GM19455 (cell line): ENCODE measurements around the gene WASF2.
"Not testable (repeated sequence)": the region's sequence is repeated elsewhere in the genome, so short reads cannot be mapped to it uniquely, and the experiment has no call there.

Experiments
- ATAC-seq: cut with Tn5 transposase; IDR thresholded peaks from one replicate; pipeline ENCODE4 v1.9.1; 2021; ENCODE audit not compliant: unreplicated experiment

Gene WASF2

DNA sequence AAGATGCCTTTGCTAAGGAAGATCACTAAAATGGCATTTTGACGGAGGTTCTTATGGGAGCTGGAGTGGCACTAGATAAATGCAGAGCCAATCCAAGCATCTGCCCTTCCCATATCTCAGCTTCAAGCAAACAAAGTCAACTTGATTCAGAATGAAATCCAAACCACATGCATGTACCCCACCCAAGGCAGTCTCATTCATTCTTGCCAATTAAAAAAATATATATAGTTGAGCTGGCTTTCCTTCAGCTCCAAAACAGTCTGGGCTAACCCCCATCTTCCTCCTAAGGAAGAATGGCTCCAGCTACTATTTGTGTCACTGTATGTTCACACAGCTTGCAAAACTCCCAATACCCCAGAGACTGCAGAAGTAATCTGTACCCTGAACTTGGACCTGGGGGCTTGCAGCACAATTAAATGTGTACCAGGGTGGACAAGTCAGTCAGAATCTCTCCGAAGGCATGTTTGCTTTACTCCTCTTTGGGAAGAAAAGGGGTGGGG is 62.1 kb downstream of the WASF2 start:
- no peak for ATAC-seq

DNA sequence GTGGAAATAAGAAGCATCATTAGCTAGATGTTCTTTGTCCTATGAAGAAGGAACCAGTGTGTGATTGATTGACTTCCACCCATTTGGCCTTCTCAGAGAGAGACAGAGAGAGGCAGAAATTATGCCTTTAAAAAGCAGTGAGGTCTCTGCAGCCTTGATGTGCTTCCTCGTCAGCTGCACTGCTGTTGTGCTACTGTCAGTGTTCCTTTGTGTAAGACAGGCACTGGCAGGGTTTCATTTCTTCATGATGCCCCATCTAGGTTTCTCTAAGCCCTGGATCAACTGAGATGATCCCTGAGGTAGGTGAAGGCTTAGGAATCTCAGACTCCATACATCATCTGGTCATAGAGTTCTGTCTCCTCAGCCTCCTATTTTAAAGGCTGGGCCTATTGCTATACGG is 62.6 kb downstream of the WASF2 start:
- ATAC-seq, result no peak

DNA sequence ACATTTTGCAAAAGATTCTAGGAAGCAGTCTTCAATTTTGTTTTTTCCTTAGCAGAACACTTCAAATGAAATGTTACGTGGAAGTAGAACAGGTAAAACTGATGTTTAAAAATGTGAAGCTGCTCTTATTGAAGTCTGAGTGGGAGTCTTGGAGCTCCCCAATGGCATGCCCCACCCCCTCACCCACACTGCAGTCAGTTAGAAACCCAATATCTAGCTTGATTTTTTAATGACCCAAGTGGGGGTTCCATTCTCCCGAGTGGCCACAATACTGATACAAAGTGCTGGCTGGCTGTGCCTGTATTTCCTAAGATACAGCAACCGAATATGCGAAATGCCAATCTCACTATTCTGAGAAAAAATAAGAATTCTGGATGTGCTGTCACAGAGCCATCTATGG is 66.3 kb downstream of the WASF2 start:
- ATAC-seq, result no peak

DNA sequence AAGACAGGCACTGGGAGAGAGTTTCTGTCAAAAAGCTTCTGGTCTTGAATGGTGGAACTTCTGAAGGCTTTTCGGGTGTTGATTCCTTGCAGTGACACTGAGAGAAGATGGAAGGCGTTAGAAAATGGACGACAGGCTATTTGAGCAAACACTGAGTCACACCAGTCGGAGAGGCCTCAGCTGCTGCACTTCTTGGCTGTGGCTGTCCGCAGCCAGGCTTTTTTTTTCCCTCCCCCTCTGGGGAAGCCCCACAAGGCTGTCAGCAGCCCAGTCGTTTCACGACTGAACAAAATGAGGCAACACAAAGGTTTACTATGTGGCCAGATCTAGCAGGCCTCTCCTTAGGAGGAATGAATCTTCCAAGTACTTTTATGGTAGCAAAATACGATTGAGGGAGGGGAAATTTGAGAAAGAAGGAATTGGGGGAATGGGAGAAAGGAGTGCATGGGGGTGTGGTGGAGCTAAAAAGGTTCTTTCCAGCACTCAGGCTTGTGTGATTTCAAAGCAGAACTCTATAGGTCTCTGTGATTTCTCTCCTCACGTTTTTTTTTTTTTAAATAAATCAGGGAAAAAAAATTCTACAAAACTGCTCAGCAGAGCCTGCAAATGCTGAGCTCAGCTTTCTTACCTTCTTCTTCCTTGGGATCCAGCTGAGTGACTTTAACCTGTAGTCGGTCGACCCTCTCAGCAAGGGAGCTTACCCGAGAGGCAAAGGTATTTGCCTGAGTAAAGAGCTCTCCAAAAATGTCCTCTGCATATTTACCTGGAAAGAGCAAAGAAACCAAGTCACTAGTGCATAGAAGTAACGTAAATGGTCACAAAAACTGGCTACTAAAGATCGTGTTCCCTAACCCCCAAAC is 71.4 kb downstream of the WASF2 start:
- ATAC-seq, result peak; percentile 55

DNA sequence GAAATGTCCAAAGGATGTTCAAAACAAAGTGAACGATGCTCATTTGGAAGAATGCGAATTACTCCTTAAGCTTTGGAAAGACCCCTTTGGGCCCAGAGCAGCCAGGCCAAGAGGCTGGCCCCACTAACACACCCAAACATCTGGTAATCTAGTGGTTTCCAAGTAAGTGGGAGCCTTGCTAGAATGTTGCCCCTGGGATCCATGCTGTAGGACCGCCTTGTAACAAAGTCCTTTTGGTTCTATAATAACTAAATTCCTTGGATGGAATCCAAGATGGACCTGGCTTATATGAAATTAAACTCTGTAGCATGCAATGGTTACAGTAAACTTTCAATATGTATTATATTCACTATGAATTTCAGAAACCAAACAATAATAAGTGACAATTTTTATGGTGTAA is 72.3 kb downstream of the WASF2 start:
- ATAC-seq, result no peak

DNA sequence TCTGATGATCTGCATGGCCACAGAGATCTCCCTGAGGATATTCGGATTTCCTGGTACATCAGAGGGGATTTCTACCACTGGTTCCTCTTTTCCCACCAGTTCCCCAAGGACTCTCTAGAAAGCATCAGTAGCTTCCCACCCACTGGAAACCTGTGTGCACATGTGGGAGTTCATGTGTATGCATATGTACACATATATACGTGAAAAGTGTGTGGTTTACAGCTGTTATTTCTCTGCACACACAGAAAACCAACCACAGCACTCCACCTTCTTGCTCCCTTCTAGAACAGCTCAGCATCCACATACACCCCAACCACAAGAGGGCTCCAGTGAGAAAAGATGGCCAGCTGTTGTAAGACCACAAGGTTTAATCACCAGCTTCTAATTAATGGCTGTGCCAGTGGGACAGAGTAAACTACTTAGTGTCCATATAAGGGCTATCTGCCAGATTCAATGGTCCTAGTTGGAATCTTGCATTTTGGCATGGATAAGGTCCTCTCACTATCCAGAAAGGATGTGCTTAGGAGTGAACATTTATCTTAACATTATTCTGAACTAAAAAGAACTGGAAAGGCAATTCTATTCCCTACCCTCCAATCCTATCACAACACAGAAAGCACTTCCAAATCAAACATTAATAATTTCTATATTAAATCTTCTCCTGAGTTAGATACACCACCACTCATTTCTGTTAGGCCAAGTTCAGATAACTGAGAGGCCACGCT is 73.4 kb downstream of the WASF2 start:
- no peak for ATAC-seq

DNA sequence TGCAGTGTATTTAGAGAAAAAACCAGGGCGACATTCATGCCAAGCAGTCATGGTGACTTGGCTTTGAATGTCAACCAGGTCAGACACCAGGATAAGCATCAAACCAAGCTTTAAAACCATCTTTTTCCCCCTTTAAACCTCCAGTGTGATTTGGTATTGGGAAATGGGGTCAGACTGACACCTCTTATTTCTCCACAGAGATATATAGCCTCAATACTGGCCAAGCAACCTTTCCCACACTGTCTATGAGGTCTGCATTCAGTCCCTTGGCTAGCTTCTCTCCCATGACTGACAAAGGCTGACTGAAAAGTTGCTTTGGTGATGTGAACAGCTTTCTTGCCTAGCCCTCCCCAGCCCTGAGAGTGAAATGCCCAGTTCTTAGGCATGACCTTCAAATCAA is 75.9 kb downstream of the WASF2 start:
- no peak for ATAC-seq

DNA sequence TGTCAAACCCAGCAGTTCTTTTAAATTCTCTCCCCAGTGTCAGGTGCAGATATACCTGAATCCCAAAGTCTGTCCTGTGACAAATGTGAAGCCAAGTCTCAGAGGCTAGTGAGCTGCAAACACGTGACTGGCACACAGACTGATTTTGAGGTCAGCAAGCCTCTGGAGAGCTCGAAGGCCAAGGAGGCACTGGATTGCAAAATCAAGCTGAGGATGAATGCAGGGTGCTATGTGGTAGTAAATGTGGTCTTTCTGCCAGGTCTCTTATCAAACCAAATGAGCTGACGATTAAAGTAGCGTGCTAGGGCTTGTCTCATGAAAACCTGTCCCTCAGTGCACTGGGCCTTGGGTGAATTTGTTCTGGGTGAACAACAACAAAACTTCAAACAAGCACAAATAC is 77.0 kb downstream of the WASF2 start:
- ATAC-seq, result no peak

DNA sequence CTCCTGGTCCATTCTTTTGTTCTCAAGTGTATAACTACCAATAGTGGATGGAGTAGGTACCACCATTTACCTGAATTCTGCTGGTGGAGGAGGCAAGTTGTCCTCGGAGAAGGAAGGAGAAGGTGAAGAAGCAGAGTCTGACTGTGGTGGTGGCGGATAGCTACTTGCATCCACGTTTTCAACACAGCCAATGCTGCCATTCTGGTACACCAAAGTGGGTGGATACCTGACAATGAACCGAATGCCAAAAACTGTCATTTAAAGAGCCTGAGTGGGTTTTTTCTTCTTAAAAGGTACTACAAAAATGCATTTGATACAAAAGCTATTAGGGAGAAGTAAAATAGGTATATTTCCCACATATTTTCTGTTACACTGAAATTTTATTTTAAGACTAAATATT is 77.5 kb downstream of the WASF2 start:
- no peak for ATAC-seq

DNA sequence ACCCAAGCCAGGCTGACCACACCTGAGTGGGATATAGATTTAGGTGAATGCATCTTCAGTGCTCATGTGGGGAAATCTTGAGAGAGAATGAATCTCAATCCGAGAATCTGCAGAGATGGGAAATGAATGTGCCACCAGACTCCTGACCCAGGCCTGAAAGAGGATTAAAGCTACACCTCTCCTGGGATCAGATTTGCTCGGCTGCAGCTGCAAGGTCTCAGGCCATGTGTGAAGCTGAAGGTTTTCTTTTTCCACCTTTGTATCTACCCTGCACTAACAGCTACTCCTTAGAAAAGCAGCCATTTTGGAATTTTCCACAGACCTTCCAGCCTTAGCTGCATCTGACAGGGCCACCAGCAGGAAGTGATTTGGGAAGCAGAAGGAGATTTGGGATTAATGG is 79.3 kb downstream of the WASF2 start:
- no peak for ATAC-seq

DNA sequence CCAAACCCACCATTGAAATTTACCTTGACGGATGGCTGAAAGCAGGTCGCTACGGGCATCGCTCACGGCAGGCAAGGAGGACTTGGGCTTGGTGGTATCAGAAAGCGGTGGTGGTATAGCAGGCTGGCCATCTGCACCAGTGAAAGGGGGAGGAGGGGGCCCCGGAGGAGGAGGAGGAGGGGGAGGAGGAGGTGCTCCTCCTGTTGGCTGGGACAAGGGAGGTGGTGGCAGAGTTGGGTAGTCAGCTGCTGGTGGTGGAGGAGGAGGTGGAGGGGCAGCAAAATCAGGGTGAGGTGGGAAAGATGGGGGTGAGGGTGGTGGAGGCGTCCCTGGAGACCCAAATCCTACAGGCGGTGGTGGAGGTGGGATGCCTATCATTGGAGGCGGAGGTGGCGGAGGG is 80.3 kb downstream of the WASF2 start:
- no peak for ATAC-seq

DNA sequence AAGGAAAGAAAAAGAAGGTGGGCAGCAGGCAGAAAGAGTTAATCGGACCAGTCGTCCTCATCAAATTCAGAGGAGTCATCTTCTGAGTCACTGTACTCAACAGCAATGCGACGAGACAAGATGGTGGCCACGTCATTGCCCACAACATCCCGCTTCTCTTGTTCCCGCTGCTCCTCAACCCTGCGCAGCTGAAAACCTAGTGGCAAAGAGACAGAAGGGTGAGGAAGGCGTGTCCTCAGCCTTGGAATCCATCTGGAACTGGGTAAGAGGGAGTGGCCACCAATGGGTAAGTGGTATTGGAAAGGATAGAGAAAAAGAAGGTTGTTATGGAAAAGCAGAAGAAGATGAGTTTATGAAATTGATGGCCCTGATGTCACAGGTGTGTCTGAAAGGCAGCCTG is 81.8 kb downstream of the WASF2 start:
- no peak for ATAC-seq

DNA sequence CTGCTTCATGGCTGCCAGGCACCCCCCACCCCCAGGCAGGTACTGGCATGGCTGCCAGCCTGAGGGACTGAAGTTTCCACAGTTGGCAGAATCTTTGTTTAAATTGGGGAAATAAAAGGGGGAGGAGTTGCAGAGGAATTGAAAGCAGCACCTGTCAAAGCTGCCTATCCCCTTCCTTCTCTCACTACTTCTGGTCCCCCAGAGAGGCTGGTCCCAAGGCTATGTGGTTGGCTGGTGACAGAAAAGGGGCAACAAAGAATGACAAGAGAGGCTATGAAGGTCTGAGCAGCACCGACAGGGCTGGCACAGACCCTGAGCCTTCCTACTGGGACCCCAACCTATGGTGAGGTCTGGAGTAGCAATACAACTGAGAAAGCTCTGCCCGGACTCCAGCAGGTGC is 83.2 kb downstream of the WASF2 start:
- ATAC-seq, result not testable (repeated sequence)

DNA sequence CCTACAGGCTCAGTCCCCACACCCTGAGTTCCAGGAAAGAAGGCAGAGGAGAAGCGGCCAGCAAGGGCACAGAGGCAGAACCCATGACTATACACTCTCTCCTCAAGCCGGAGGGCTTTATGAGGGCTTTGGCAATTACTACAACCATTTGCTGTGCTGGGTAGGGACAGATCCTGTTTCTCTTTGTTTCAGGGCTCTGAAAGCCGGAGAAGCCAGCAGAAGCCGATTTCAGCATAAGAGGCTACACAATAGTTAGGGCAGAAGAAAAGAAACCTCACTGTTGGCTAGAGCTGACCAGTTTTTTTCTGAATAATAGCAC is 83.6 kb downstream of the WASF2 start:
- no peak for ATAC-seq

DNA sequence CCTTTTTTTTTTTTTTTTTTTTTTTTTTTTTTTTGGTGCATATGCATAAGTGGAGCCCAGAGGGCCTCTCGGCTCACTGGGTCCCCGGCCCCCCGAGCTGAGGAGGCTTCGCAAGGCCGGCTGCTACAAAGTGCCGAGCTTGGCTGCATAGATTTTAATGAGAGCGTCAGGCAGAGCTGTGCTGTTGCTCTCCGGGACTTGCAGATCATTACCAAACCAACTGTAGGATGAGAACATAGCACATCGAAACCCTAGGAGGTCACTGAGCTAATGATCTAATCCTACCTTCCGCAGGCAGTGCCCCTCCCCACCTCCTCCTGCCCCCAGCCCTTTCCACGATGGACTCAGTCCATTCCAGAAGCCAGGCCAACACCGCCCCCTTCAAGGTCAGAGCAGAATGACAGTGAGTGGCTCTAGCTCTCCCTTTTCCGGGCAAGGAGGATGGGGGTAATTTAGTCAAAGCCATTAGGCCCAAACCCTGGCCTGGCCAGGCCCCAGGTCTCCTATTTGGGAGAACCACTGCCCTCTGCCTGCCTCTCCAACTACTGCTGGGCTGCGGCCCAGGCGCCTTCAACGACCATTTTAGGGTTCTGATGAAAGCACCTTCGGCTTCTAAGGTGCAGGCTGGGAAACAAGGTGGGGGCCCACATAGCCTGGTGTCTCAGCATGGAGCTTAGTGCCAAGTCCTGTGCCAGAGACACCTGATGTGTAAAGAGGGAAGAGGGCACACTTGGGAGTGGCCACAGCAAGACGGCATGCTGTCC is 84.2 kb downstream of the WASF2 start:
- not testable (repeated sequence) for ATAC-seq

DNA sequence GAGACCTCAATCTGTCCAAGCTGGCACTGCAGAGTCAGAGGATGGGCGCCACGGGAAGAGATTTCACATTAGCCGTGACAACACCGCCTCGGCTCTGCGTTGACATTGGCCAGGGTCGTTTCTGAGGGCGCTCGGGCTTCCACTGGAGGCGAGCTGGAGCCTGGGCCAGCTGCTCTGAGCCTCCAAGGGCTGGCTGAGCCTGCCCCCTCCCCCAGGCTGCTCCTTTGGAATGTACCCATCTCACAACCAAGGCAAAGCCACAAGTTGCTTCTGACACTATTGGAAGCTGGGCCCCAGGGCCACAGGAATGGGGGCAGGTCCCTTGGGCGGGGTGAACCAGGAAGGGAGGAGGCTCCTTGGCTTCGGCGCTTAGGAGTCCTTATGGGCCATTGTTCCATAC is 84.9 kb downstream of the WASF2 start:
- ATAC-seq, result no peak

DNA sequence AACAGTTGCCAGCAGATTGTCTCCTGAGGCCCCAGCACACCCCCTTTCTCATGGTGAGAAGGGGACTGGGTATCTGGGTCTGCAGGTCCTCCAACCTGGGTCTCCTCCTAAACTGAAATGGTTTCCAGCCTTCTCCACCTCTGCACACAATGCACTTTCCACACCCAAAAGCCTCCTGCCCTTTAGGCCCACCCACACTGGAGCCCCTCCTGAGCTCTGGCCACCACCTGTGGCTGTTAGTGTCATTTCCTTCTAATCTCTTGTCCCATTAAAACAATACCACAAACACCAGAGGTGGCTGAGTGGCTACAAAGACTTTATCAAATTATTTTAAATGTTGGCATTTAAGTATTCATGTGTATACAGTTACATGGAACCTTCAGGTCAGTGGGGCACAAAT is 86.0 kb downstream of the WASF2 start:
- ATAC-seq, result no peak

DNA sequence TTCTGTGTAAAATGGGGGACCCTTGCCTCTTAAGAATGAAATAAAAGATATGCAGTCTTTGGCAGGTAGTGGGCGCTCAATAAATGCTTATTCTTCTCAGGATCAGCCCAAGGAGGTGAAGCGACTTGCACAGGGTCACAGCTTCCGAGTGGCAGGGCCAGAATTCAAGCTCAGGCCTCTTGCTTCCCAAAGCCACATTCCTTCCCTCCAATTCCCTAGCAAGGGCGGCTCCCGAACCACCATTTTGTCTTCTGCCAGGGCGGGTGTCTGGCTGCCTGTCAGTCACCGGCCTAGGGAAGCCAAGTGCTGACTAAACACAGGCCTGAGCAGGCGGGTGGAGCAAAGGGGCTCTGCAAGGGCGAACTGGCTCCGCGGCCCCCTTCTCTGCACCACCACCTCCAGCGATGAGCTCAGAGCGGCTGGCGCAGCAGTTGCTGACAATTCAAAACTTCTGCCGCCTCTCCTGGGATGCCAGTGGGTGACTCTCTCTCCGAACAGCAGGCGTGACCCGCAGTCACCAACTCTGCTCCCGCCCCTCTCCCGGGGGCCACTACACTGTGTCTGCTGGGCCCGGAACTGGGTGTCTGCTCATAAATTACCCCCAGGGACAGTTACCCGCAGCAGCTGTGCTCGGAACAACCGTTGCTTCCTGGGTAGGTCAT is 86.8 kb downstream of the WASF2 start:
- no peak for ATAC-seq

DNA sequence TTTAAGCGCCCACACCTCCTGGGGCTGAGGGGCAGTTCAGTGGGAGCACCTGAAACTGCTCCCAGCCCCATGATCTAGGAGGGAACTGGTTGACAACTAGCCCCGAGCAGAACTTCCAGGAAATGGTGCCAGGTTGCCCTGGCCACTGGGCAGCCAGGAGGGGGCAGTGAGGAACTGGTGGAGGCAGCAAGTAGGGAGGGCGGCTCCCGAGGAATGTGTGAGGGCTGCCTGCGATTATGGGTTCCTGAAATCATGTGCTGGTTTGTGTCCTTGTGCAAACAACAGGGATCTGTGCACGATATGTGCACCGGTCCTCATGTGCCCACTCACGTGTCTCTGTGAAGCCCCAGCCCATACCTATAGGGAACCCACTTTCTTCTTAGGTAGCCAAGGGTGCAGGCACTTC is 87.6 kb downstream of the WASF2 start:
- no peak for ATAC-seq

DNA sequence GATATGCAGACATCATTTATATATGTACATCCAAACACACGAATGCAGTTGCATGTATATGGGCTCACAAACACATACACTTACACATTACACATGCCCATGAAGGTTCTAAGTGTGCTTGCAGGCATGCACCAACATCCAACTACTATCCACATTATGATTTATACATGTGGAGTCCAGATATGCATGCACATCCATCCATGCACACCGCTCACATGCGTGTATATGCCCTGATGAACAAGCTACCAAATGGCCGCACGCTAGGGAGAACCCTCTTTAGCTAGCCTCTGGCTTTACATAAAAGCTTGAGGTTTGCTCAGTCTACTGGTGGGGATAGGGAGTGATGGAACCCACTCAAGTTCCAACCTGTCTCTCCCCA is 89.0 kb downstream of the WASF2 start:
- ATAC-seq, result no peak
